ENCODE measurements around the gene SH3PXD2A.

- TF ChIP-seq POLR2A (IDR thresholded peaks at IDR 0.05; ENCODE audit: low read length), result no peak
- no peak for TF ChIP-seq GATA1 (IDR thresholded peaks at IDR 0.05; ENCODE audit: low read depth, low read length)
These were observed 134.4 kb downstream of the SH3PXD2A start for GRCh38 chr10:103720964-103721335.
